CD4-positive, alpha-beta T cell treated with Interleukin-17A for 1 hour (primary cell): ENCODE measurements around the gene SRSF9.
"Not testable (repeated sequence)": the region's sequence is repeated elsewhere in the genome, so short reads cannot be mapped to it uniquely, and the experiment has no call there.

Experiments used
- DNase-seq: peaks from one replicate; pipeline ENCODE4 v3.0.0-alpha.2; 2020

Gene SRSF9

GRCh38 chr12:120469450-120470149, at the start of gene SRSF9:
Gene SRSF9 (minus strand): TSS chr12:120469748. CDS start chr12:120469609, 139 bp downstream.
- DNase-seq, result peak; percentile 97

GRCh38 chr12:120519324-120519723, 49.8 kb upstream of the SRSF9 start:
- DNase-seq, result not testable (repeated sequence)

GRCh38 chr12:120515496-120515895, 45.9 kb upstream of the SRSF9 start:
- DNase-seq, result no peak

- DNase-seq, result no peak
Measured at GRCh38 chr12:120514002-120514401, 44.5 kb upstream of the SRSF9 start.

- DNase-seq, result no peak
Measured at GRCh38 chr12:120508537-120508936, 39.0 kb upstream of the SRSF9 start.

GRCh38 chr12:120504587-120504986, 35.0 kb upstream of the SRSF9 start:
- no peak for DNase-seq

GRCh38 chr12:120500581-120500980, 31.0 kb upstream of the SRSF9 start:
- peak; percentile 15 for DNase-seq

- DNase-seq, result no peak
Measured at GRCh38 chr12:120498870-120499515, 29.4 kb upstream of the SRSF9 start.

GRCh38 chr12:120497524-120498150, 28.1 kb upstream of the SRSF9 start:
- no peak for DNase-seq

- peak; percentile 64 for DNase-seq
Measured at GRCh38 chr12:120496413-120497340, 27.1 kb upstream of the SRSF9 start.

- peak; percentile 98 for DNase-seq
Measured at GRCh38 chr12:120495731-120496412, 26.3 kb upstream of the SRSF9 start, which contains the start of gene DYNLL1. Gene DYNLL1 (plus strand): TSS chr12:120496113. CDS start chr12:120496422, 309 bp downstream.

GRCh38 chr12:120495186-120495730, 25.7 kb upstream of the SRSF9 start:
- no peak for DNase-seq

- DNase-seq, result no peak
Measured at GRCh38 chr12:120490833-120491512, 21.4 kb upstream of the SRSF9 start.

GRCh38 chr12:120490325-120490724, 20.8 kb upstream of the SRSF9 start:
- DNase-seq, result no peak

- DNase-seq, result no peak
Measured at GRCh38 chr12:120489018-120489417, 19.5 kb upstream of the SRSF9 start.

GRCh38 chr12:120488057-120488640, 18.6 kb upstream of the SRSF9 start:
- no peak for DNase-seq

- not testable (repeated sequence) for DNase-seq
Measured at GRCh38 chr12:120487552-120487951, 18.0 kb upstream of the SRSF9 start.

- DNase-seq, result no peak
Measured at GRCh38 chr12:120485961-120486881, 16.7 kb upstream of the SRSF9 start.

- DNase-seq, result no peak
Measured at GRCh38 chr12:120483621-120484020, 14.1 kb upstream of the SRSF9 start.
